ENCODE results near the gene GH1.
"Not testable (repeated sequence)": the region's sequence is repeated elsewhere in the genome, so short reads cannot be mapped to it uniquely, and the experiment has no call there.

Gene GH1

DNA sequence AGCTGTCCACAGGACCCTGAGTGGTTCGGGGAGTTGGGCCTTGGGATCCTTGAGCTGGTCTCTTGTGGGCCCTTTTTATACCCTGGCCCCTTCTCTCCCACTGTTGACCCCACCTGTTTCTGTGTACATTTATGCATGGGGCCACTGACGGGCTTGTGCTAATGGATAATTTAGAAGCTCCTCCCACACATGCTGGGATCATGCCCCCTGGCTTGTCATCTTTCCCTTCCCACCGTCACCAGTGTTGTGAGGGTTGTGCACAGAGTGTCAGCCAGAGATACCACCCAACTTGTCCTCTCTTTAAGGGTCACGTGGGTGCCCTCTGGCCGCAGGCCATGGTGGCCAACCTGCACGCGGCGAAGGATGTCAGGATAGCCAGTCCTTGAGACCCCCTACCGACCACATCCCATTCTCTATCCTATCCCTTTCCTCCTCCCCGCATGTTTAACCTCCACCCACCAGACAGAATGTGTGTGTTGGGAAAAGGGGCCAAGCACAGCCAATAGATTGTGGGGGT is at the start of gene GH1:
Gene GH1 (minus strand): TSS at position 51 of the 517 bp plus-strand sequence. CDS start 63 bp downstream, outside the sequence.
- DNase-seq = not testable (repeated sequence)

DNA sequence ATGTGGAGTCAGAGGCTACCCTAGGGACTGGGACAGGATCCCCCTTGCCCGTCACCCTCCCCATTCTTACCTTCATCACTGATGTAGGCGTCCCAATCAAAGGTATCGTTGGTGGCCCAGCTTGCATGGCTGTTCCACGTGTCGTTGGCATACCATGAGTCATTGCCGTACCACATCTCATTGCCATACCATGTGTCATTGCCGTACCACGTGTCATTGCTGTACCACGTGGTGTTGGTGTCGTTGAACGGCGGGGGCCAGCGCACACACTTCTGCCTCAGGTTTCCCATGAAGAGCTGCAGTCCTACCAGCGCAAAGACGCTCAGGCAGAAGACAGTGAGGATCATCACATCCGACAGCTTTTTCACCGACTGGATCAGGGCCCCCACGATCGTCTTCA is 49.3 kb upstream of the GH1 start:
- DNase-seq = no peak

DNA sequence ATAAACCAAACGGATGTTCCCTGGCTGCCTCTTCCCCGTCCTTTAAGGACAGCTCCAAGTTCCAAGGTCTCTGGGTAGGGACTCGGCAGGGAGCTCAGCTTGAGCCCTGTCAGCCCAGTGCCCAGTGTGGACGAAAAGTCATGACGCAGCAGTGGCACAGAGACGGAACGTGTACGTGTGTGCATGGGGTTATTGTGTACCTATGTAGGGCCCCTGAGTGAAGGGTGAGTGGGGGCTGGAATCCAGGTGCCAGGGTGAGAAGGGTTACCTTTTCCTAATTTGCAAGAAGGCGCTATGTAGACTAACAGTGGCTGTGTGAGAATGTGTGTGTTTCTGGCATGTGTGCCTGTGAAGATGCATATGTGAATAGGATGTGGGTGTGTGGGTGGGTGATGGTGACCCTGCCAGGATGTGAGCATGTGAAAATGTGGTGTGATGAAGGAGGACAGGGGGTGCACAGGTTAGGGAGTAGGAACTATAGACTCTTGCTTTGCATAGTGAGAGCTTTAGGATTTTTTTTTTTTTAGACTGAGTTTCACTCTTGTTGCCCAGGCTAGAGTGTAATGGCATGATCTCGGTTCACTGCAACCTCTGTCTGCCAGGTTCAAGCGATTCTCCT is 48.1 kb upstream of the GH1 start:
- DNase-seq = no peak

DNA sequence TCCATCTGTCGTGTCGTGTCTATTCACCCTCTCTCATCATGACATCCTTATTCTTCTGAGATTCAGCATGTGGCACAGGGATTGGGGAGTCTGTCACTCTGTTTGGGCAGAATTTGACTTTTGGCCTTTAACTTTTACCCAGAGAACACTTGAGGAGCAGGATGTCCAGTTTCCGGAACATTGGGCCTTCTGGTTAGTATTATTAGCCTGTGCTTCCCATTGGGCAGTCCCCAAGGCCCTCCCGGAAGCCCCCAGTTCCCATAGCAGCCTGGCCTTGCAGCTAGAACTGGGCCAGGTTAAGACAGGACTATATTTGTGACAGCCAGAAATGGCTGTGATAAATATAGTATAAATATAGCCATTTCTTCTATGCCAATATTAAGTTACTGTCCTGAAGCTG is 44.5 kb upstream of the GH1 start:
- no peak for DNase-seq

DNA sequence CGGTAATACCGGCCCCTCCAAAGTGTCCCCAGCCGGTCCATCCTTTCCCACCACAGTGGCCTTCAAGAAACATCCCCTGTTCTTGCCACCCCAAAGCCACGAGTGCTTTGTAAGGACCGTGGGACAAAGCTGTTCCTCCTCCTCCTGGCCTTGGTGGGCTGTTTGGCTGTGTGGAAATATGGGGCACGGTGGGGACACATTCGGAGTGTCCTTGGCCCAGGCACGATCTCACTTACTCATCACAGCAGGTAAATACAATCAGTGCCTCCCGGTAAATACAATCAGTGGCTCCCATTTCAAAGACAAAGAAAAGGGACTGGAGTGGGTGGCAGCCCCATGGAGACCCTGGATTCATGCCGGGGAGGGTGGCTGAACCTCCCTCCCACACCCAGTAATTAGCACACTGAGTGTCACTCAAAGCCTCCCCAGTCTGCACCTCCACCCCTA is 43.7 kb upstream of the GH1 start:
- DNase-seq = no peak

DNA sequence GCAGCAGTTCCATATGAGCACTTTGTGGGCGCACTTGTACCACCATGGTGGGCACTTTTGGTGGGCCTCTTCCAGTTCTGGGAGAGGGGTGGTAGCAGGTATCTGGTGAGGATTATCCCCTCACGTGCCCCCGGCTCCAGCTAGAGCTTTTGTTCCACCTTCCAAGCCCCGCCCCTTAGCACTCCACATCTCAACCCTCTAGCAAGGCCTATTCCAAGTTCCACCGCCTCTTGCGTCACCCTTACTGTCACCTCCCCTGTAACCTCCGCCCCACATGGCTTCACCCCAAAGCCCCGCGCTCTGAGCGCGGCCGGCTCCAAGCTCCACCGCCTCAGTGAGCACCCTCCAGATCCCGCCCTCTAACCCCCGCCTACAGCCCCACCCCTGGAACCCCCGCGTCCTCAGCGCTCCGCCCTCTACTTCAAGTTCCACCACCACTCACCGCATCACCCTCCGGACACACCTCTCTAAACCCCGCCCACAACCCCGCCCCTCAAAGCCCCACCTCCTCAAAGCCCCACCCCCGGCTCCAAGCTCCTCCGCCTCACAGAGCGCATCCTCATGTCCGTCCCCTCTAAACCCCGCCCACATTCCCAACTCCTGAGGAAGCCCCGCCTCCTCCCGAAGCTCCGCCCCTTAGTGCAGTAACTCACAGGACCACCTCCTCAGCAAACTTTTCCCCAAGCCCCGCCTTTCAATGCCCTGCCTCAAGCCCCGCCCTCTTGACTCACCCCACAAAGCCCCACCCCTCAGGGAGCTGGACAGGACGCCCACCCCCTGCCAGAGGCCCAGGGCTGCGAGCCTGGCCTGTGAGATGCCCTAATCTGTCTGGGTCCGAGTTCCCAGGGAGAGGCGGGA is 42.9 kb upstream of the GH1 start:
- DNase-seq = no peak

DNA sequence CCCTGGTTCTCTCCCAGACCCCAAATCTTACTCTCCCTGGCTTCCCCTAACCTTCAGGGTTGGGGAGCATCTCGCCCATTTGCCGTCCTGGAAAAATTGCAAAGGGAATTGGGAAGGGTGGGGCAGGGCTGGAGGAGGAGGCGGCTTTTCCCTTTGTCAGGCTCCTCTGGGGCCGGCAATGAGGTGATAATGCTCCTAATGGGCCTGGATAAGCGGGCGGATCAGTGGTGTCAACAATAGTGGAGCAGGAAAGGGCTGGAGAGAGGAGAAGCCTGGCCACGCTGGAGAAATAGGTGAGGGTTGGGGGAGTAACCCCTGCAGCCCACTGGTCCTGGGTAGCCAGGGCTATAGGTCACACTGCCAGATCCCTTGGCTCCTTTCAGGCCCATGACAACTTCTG is 41.8 kb upstream of the GH1 start:
- DNase-seq = no peak

DNA sequence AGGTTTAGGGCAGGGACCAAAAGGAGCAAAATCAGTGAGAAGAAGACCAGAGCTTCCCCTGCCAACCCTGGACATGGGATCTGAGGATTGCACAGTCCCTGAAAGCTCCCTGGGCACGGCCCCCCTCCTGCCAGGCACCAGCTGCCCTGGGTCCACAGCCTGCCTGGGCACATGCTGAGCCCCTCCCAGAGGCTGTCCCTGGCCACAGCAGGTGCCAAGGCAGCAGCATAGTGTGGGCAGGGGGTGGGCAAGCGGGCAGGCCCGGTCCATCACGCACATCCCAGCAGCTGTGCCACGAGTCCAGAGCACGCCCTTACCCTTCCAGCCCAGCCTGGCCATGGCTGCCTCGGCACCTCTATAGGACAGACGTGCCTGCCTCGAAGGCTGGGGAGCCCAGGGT is 41.4 kb upstream of the GH1 start:
- no peak for DNase-seq

DNA sequence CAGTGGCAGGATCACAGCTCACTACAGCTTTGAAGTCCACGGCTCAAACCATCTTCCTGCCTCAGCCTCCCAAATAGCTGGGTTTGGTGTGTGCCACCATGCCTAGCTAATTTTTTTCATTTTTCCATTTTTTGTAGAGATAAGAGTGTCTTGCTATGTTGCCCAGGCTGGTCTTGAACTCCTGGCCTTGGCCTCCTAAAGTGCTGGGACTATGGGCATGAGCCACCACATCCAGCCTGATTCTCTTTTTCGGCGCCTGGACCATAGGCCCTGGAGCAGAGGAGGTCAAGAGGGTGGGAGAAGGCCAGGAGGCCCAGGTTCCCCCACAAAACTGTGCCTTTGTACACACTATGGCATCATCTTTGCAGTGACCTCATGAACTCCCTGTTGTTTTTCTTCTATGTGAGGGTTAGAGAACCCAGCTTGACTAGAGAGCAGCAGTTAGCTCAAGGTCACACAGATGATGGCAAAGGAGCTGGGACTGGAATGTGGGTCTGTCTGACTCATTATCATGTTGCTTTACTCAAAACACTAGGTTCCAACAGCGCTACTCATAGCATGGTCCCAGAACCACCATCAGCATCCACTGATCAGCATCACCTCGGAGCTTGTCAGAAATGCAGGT is 37.8 kb upstream of the GH1 start:
- DNase-seq = no peak

DNA sequence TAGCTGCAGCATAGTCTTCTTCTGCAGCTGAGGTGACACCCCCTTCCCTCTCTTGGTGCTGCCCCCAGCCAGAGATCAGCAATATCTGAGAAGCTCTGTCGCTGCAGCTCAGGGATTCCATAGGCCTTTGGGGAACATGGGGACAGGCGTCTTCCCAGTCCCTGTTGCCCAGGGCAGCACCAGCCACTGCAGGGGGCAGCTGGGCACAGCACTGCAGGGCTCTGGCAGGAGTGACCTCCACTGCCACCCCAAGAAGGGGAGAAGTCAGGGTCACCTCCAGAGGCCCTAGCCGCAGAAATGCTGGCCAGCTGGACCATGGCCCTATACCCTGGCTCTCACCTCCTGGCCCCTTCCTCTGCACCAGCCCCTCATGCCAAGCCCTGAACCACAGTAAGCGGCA is 37.2 kb upstream of the GH1 start:
- no peak for DNase-seq

DNA sequence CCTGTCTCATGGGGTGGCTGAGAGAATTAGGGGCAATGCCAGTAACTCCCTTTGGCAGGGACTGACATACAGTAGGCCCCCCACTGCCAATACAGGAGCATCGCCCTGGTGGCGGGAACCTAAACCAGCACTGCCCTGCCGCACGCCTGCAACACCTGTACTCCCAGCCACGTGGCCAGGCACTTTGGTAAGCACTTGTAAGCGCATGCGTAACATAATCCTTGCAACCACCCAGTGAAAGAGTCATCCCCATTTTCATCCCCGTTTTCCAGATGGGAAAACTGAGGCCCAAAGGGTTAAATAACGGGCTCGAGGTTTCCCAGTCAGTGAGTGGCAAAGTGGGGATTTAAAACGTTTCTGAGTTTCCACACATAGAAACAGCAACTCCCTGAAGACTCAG is 36.6 kb upstream of the GH1 start:
- no peak for DNase-seq

DNA sequence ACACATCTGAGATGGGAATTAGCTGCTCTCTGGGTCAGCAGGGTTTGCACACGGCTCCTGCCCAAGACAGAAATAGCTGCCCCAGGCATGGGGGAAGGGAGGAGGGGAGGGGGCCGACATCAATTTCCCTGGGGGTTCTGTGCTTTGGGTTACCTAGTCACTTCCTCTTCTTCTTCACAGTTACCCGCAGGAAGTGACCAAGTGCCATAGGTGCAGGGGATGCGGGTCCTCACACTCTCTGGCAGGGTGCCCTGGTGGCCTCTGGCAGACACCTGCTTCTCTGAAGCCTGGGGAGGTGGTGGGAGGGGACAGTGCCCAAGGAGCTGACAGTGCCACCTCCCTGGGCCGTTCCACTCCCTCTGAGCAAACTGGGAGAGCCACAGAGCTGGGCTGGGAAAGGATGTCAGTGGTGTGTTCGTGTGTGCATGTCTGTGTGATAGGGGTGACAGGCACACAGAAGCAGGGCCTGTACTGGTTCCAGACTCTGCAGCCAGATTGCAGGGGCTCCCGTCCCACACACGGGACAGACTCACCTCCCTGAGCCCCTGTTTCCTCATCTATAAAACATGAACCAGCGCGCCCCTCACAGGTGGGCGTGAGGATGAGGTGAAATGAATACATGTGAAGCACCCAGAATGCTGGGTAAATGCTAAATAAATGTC is 35.9 kb upstream of the GH1 start:
- peak; percentile 16 for DNase-seq

DNA sequence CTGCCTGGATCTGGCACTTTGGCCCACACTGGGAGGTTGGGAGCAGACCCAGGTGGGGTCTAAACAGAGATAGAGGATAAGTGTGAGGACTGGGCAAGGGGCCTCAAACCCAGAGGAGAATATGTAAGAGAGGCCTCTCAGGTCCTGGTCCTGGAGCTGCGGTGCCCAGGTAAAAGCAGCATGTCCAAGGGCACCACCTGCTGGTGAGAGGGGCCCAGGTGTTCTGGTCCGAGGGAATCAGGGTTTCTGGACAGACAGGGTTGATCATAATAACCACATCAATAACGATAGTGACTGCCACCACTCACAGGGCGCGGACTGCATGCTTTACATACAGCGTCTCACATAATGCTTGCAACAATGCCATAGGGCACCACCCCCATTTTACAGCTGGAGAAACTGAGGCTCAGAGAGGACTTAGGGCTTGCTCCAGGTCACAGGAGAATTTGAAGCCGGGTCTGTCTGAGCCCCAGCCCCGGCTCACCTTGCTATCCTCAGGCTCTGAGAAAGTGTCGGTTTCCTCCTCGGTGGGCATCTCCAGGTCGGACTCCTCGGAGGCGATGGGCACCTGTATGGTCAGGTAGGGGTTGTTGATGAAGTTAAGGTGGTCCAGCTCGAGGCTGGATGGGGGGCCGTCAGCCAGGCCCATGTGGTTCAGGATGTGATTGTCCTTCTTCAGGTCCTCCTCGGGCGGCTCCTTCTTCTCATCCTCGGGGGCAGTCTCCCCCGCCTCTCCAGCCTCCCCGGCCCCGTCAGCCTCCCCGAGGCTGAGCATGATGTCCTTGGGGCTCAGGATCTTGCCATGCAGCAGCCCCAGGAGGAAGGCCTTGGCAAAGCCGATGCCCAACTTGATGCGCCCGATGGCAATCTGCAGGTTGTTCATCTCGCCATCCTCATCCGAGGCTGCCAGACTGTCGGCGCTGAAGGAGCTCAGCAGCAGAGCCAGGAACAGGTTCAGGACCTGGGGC is 32.6 kb upstream of the GH1 start:
- no peak for DNase-seq

DNA sequence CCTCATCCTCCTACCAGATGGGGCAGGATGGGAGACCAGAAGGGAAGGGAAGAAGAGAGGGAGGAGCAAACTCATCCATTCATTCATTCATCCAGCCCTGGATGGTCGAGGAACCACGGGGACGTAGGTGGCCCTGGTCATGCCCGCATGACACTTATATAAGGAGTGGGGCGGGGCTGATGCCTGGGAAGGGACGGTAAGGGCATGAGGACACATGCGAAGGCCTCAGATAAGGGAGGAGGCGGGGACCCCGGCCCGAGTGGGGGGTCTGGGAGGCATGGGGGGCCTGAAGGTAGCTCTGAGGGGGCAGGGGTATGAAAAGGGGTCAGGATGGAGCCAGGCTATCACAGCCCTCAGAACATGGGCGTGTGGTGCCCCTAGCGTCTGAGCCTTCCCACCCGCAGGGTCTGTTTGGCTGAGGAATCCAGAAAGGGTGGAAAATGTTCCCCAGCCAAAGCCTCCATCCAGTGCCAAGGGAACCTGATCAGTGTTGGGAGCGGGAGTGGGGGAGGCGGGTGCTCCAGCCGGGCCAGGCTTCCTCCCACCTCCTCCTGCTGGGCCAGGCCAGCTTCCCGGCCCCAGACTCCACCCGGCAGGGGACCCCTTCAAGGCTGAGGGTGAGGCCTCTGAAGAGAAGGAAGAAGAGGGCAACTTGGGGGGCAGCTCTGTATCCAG is 31.1 kb upstream of the GH1 start:
- DNase-seq = no peak

DNA sequence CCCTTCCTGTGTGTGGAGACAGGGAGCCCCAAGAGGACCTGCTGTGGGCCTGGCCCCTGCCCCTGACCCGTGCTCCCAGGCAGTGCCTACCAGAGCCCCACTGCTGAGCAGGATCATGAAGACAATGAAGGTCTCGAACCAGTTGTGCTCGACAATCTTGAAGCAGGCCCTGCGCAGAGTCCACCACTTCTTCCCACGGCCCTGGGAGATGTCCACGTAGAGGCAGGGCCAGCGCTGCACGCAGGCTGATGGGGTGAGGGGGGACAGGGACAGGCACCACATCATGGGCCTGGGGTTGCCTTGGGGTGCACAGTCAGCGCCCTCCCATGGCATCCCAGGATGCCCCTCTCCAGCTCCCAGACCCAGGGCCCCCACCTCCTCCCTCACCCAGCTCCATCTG is 29.9 kb upstream of the GH1 start:
- no peak for DNase-seq

DNA sequence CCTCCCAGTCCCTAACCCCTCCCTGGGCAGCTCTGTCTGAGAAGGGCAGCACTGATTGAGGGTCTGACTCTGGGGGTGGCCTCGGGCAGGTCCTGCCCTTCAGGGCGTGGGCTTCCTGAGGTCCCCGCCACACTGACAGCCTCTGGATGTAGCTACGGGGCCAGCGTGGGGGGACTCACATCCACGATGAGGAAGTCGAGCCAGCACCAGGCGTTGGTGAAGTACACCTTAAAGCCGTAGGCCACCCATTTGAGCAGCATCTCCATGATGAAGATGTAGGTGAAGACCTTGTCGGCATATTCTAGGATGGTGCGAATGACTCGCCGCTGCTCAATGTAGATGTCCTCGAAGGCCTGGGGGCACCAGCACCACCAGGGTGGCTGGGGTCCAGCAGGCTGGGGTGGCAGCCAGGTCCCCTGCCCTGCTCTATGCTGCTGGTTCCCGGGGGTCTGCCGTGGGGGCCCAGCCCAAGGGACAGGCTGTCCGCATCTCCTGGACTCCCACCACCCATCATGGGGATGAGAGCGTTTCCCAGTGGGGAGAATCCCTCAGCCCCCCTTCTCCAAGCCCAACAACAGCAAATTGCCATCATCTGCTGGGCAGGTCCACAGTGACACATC is 29.2 kb upstream of the GH1 start:
- DNase-seq = no peak

DNA sequence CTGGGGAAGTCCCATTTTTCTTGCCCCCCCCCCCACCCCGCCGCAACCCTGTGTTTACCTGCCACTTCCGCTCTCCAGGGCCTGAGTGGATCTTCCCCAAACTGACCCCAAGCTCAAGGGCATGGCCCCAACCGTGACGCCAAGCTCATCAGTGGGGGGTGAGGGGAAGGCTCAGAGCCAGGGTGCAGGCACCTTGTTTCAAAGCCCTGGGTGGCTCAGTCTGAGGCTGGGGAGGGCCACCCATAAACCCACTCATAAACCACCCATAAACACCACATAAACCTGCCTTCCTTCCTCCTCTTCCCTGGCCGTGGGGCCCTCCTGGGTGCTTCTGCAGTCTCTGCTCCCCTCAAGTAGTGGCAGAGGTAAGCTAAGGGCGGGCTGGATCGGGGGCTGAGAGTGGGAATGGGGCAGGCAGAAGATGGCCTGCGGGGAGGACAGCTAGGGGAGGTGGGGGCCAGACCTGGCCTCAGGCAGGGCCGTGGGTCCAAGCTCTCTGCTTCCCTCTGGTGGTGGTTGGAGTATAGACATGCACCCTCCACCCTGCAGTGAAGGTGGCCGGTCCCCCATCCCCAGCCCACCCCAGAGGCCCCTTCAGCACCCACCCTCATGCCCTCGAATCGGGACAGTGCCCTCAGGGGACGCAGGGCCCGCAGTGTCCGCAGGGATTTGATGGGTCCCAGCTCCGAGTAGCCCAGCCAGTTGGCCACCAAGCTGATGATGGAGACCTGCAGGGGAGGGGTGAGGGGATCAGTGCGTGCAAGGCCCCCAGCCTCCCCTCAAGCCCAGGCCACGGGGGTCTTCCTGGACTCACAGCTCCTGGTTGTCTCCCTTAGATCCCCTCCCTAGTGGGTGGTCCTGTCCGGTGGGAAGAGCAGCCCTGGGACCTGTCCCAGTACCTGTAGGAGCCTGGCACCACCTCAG is 28.1 kb upstream of the GH1 start:
- DNase-seq = peak; percentile 58

DNA sequence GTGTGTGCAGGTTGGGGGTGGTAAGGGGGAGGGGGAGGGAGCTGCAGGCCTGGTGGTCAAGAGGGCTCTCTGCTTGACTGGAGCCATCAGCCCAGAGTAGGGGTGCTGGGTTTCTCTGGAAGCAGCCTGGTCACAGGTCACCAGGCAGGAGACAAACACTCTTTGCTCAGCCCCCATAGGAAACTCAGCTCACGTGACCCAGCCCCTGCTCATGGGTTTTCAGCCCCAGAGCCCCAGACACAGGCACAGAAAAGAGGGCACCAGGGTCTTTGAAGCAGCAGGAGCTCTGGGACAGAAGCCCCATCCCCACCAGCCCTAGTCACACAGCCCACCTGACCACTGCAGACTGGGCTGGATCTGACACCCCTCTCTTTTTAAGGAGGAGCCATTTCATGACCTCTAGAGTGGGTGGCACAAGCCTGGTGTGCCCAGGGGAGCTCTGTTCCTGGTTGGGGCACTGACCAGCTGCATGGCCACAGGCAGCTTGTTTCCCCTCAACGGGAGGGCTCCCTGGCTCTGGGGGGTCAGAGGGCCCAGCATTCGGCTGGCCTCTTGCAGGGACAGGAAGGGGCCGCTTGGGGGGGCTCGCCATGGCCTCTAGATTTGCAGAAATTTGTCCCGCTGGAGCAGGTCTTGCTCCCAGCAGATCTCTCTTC is 27.3 kb upstream of the GH1 start:
- DNase-seq = no peak
